ENCODE data around the gene SDHB. TPM values are rescaled to one million over a fixed set of nuclear protein-coding genes. Genes with fewer than 3 reads are reported as not detected.

SDHB gene
- total RNA-seq, 1 experiment from 2014 or later: 159 TPM

GRCh38 chr1:16975211-16975610 is 78.6 kb downstream of the SDHB start:
- intact Hi-C loops (cut with micrococcal nuclease): no loop called here
- no peak for ATAC-seq
- H3K79me2 ChIP-seq (ENCODE audit: insufficient read depth, low read length): peaks cover 30% of the 10 kb centered on the region; the same call in 1 of the 2 replicates
- ChIA-PET CTCF (interaction anchor here (1.0 kb wide), 1 partner anchor 15 kb away, joined by 3 read pairs; no protein-coding TSS in a partner anchor), POLR2A (no interaction called here), RAD21 (ENCODE audit: low non-redundant PET in 1 of 2, low total read pairs in 2 of 2, uncharacterized antibody in 2 of 2, unreplicated experiment in 2 of 2) (no interaction called here)
- H3K36me3 ChIP-seq (ENCODE audit: control insufficient read depth in 1 of 2, insufficient read depth in 2 of 2, low read length in 2 of 2): peaks cover 0 to 8% of the 10 kb centered on the region in 2 experiments; a peak in 2 of 4 replicates
- H3K4me3 ChIP-seq (replicated peaks in 1 of 2; ENCODE audit: low read depth in 1 of 2, low read length in 2 of 2): no peak overlapping the region
- H3K9me2 ChIP-seq (ENCODE audit: insufficient read depth): no peaks in the 10 kb centered on the region
- H2AFZ ChIP-seq (ENCODE audit: low read depth, low read length, poor library complexity, severe bottlenecking): no peak overlapping the region
- H4K20me1 ChIP-seq (ENCODE audit: insufficient read depth): no peaks in the 10 kb centered on the region
- TF ChIP-seq ELF1 (IDR thresholded peaks at IDR 0.05; ENCODE audit: borderline replicate concordance, low read depth): no peak
- TF ChIP-seq ZNF274 (IDR thresholded peaks at IDR 0.05; ENCODE audit: low read depth, low read length): no peak
- TF ChIP-seq ZFX (IDR thresholded peaks at IDR 0.05): no peak
- no peak for TF ChIP-seq EZH2 (IDR thresholded peaks at IDR 0.05)
- TF ChIP-seq EZH2phosphoT487 (IDR thresholded peaks at IDR 0.05; ENCODE audit: borderline replicate concordance): no peak
- TF ChIP-seq POLR2A (IDR thresholded peaks at IDR 0.05; ENCODE audit: borderline replicate concordance, extremely low read depth, insufficient read depth, insufficient read length): no peak
- TF ChIP-seq SP1 (IDR thresholded peaks at IDR 0.05; ENCODE audit: low read depth): no peak
- TF ChIP-seq JUND (IDR thresholded peaks at IDR 0.05): no peak
- no peak for TF ChIP-seq YY1 (IDR thresholded peaks at IDR 0.05; ENCODE audit: extremely low read depth, insufficient replicate concordance, low read depth, low read length)
- no peaks in the 10 kb centered on the region for H3K27me3 ChIP-seq (ENCODE audit: insufficient read depth, low read length)
- no peak overlapping the region for H3K27ac ChIP-seq (ENCODE audit: low read depth, low read length)
- H3K9ac ChIP-seq (ENCODE audit: low read length): no peak overlapping the region
- H3K4me2 ChIP-seq (ENCODE audit: low read length): no peak overlapping the region
- no TSS peak for BruUV-seq (replicated peaks)
- no peak for DNase-seq (ENCODE audit: low read depth, low spot score)
- H3K4me1 ChIP-seq (ENCODE audit: control insufficient read depth in 1 of 2, insufficient read depth in 2 of 2, low read length in 2 of 2): peaks cover 21 to 32% of the 10 kb centered on the region in 2 experiments
- no peaks in the 10 kb centered on the region for H3K9me3 ChIP-seq (ENCODE audit: control insufficient read depth in 1 of 2, insufficient read depth in 1 of 2, low read depth in 1 of 2, low read length in 2 of 2)

- ATAC-seq (no peak), DNase-seq (ENCODE audit: low read depth, low spot score) (no peak)
- Histone ChIP-seq H3K27ac (ENCODE audit: low read depth, low read length) (no peak overlapping the region), H3K9ac (ENCODE audit: low read length) (no peak overlapping the region), H3K4me1 (ENCODE audit: control insufficient read depth in 1 of 2, insufficient read depth in 2 of 2, low read length in 2 of 2) (peaks cover 11 to 16% of the 10 kb centered on the region in 2 experiments), H3K9me2 (ENCODE audit: insufficient read depth) (no peaks in the 10 kb centered on the region), H2AFZ (ENCODE audit: low read depth, low read length, poor library complexity, severe bottlenecking) (no peak overlapping the region), H4K20me1 (ENCODE audit: insufficient read depth) (no peaks in the 10 kb centered on the region), H3K27me3 (ENCODE audit: insufficient read depth, low read length) (no peaks in the 10 kb centered on the region), H3K4me3 (replicated peaks in 1 of 2; ENCODE audit: low read depth in 1 of 2, low read length in 2 of 2) (no peak overlapping the region), H3K36me3 (ENCODE audit: control insufficient read depth in 1 of 2, insufficient read depth in 2 of 2, low read length in 2 of 2) (peaks cover 0 to 8% of the 10 kb centered on the region in 2 experiments; a peak in 2 of 4 replicates), H3K9me3 (ENCODE audit: control insufficient read depth in 1 of 2, insufficient read depth in 1 of 2, low read depth in 1 of 2, low read length in 2 of 2) (no peaks in the 10 kb centered on the region), H3K79me2 (ENCODE audit: insufficient read depth, low read length) (peaks cover 12% of the 10 kb centered on the region; the same call in 1 of the 2 replicates), H3K4me2 (ENCODE audit: low read length) (no peak overlapping the region)
- intact Hi-C loops (cut with micrococcal nuclease): no loop called here
- POLR2A ChIA-PET: no interaction called here
- CTCF ChIA-PET: no interaction called here
- BruUV-seq (replicated peaks): no TSS peak
- RAD21 ChIA-PET (ENCODE audit: low non-redundant PET in 1 of 2, low total read pairs in 2 of 2, uncharacterized antibody in 2 of 2, unreplicated experiment in 2 of 2): no interaction called here
- no peak for TF ChIP-seq ELF1 (IDR thresholded peaks at IDR 0.05; ENCODE audit: borderline replicate concordance, low read depth)
- TF ChIP-seq POLR2AphosphoS5 (IDR thresholded peaks at IDR 0.05; ENCODE audit: low read depth, low read length): no peak
- TF ChIP-seq ZFX (IDR thresholded peaks at IDR 0.05): no peak
- no peak for TF ChIP-seq REST (IDR thresholded peaks at IDR 0.05; ENCODE audit: low read depth)
- no peak for TF ChIP-seq FOSL1 (IDR thresholded peaks at IDR 0.05; ENCODE audit: low read depth)
- no peak for TF ChIP-seq SRF (IDR thresholded peaks at IDR 0.05; ENCODE audit: low read depth)
- TF ChIP-seq CEBPB (IDR thresholded peaks at IDR 0.05; ENCODE audit: low read depth): no peak
- TF ChIP-seq ATF3 (IDR thresholded peaks at IDR 0.05): no peak
- TF ChIP-seq SP1 (IDR thresholded peaks at IDR 0.05; ENCODE audit: low read depth): no peak
- no peak for TF ChIP-seq EZH2phosphoT487 (IDR thresholded peaks at IDR 0.05; ENCODE audit: borderline replicate concordance)
- no peak for TF ChIP-seq POLR2A (IDR thresholded peaks at IDR 0.05; ENCODE audit: borderline replicate concordance, extremely low read depth, insufficient read depth, insufficient read length)
- TF ChIP-seq RAD21 (IDR thresholded peaks at IDR 0.05; ENCODE audit: low read depth): no peak
Observed at GRCh38 chr1:16973215-16973614, 80.6 kb downstream of the SDHB start.
